Hepatocyte (in vitro differentiated cells): ENCODE data around the gene KLF9. TPM values are rescaled to one million over a fixed set of nuclear protein-coding genes. Genes with fewer than 3 reads are reported as not detected.
A peak's percentile ranks its signal among the peaks of the same experiment; 100 is the strongest.

Experiments used
- DNase-seq: peaks from one replicate; pipeline ENCODE4 v3.0.0-alpha.2; 2016; ENCODE audit warnings: low spot score
- H2AFZ ChIP-seq: fragments of 200-600 bp; sonication (generic); 2 replicates; pipeline ENCODE4 v1.6.0; 2016; ENCODE audit warnings: antibody characterized with exemption, mild to moderate bottlenecking
- H3K27ac ChIP-seq: fragments of 200-600 bp; sonication (generic); 2 replicates; pipeline ENCODE4 v1.5.1; 2016; ENCODE audit warnings: mild to moderate bottlenecking
- H3K27me3 ChIP-seq: fragments of 200-600 bp; sonication (generic); 2 replicates; pipeline ENCODE4 v1.6.1; 2016
- H3K36me3 ChIP-seq: fragments of 200-600 bp; sonication (generic); replicated peaks from 2 replicates; pipeline ENCODE4 v1.5.1; 2016; ENCODE audit warnings: low read depth; ENCODE audit not compliant: insufficient read depth
- H3K4me1 ChIP-seq: fragments of 200-600 bp; sonication (generic); 2 replicates; pipeline ENCODE4 v1.5.1; 2016; ENCODE audit warnings: mild to moderate bottlenecking, moderate library complexity; ENCODE audit not compliant: insufficient read depth
- H3K4me2 ChIP-seq: fragments of 200-600 bp; sonication (generic); 2 replicates; pipeline ENCODE4 v1.6.0; 2016
- H3K4me3 ChIP-seq: fragments of 200-600 bp; sonication (generic); 2 replicates; pipeline ENCODE4 v1.5.1; 2016; ENCODE audit warnings: mild to moderate bottlenecking
- H3K79me2 ChIP-seq: fragments of 200-600 bp; sonication (generic); 2 replicates; pipeline ENCODE4 v1.6.0; 2017; ENCODE audit warnings: mild to moderate bottlenecking
- H3K9me2 ChIP-seq: fragments of 200-600 bp; sonication (generic); replicated peaks from 2 replicates; pipeline ENCODE4 v1.6.0; 2017; ENCODE audit warnings: mild to moderate bottlenecking; ENCODE audit not compliant: insufficient read depth
- H3K9me3 ChIP-seq: fragments of 200-600 bp; sonication (generic); 2 replicates; pipeline ENCODE4 v1.5.1; 2016; ENCODE audit warnings: low read depth, mild to moderate bottlenecking
- H4K20me1 ChIP-seq: fragments of 200-600 bp; sonication (generic); 2 replicates; pipeline ENCODE4 v1.6.0; 2016; ENCODE audit warnings: mild to moderate bottlenecking; ENCODE audit not compliant: insufficient read depth, poor library complexity, severe bottlenecking
- EZH2 ChIP-seq: fragments of 200-600 bp; sonication (generic); IDR thresholded peaks from 2 replicates; pipeline ENCODE4 v1.6.1; 2016; ENCODE audit warnings: antibody characterized with exemption, mild to moderate bottlenecking, borderline replicate concordance
- WGBS: methylation state at CpG from one replicate; pipeline ENCODE4 v1.1.6; 2016; ENCODE audit warnings: low lambda C conversion rate; ENCODE audit errors: missing lambda C conversion rate; 5-methylcytosine and 5-hydroxymethylcytosine counted together
- polyA plus RNA-seq: library from polyadenylated mRNA; unstranded; fragments of >200 nt; fragmentation: Nextera tagmentation; extraction: Ambion mirVana; gene quantifications from 2 replicates; pipeline ENCODE4 v1.2.1, GENCODE V29; 2016
- total RNA-seq: library from RNA; depleted of rRNA; stranded (reverse); fragments of >200 nt; gene quantifications from 2 replicates; pipeline ENCODE4 v1.2.3, GENCODE V29; 2014
- TF ChIP-seq, protein P1 (sequence below): fragments of 200-600 bp; sonication (generic); IDR thresholded peaks from 2 replicates; pipeline ENCODE4 v1.5.1; 2016; ENCODE audit warnings: antibody characterized with exemption, mild to moderate bottlenecking; ENCODE audit not compliant: poor library complexity

KLF9 gene
- total and polyA plus RNA-seq, 2 experiments from 2014 or later, result 5.3 to 29.4 TPM

- TF ChIP-seq, protein P1, sequence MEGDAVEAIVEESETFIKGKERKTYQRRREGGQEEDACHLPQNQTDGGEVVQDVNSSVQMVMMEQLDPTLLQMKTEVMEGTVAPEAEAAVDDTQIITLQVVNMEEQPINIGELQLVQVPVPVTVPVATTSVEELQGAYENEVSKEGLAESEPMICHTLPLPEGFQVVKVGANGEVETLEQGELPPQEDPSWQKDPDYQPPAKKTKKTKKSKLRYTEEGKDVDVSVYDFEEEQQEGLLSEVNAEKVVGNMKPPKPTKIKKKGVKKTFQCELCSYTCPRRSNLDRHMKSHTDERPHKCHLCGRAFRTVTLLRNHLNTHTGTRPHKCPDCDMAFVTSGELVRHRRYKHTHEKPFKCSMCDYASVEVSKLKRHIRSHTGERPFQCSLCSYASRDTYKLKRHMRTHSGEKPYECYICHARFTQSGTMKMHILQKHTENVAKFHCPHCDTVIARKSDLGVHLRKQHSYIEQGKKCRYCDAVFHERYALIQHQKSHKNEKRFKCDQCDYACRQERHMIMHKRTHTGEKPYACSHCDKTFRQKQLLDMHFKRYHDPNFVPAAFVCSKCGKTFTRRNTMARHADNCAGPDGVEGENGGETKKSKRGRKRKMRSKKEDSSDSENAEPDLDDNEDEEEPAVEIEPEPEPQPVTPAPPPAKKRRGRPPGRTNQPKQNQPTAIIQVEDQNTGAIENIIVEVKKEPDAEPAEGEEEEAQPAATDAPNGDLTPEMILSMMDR, result peak; percentile 62
- TF ChIP-seq EZH2, result no peak
- Histone ChIP-seq H3K27ac (no peak overlapping the region), H3K36me3 (no peaks in the 10 kb centered on the region), H3K27me3 (no peaks in the 10 kb centered on the region), H3K79me2 (no peaks in the 10 kb centered on the region), H3K4me2 (no peak overlapping the region), H3K4me1 (no peaks in the 10 kb centered on the region), H3K4me3 (no peak overlapping the region), H3K9me3 (no peaks in the 10 kb centered on the region), H4K20me1 (no peaks in the 10 kb centered on the region), H3K9me2 (no peaks in the 10 kb centered on the region), H2AFZ (no peak overlapping the region)
- DNase-seq, result peak; percentile 36
- WGBS, result 40% methylated on average over 1 of the region's 1 CpG
Measured at GRCh38 chr9:70340572-70340971, 73.9 kb downstream of the KLF9 start.

Other genes with a start within 250 kb of the KLF9 start
- gene SMC5, start 155.7 kb downstream of the KLF9 start, total RNA-seq, result 30.7 and 31.9 TPM in 2 replicates
- 14.5 and 14.9 TPM in 2 replicates for gene SMC5, start 155.7 kb downstream of the KLF9 start, polyA plus RNA-seq